ENCODE data around the gene GPR162. TPM values are rescaled to one million over a fixed set of nuclear protein-coding genes. Genes with fewer than 3 reads are reported as not detected.
"Not testable (repeated sequence)": the region's sequence is repeated elsewhere in the genome, so short reads cannot be mapped to it uniquely, and the experiment has no call there.

Gene GPR162
- total and polyA plus RNA-seq, 8 donors, result 9.0 to 15.7 (median 12.2) TPM

- Histone ChIP-seq H3K9me3 (no peaks in the 10 kb centered on the region), H3K27ac (no peak overlapping the region), H3K27me3 (no peaks in the 10 kb centered on the region), H3K36me3 (peaks cover 0 to 100% of the 10 kb centered on the region in 2 donors), H3K4me3 (no peak overlapping the region), H3K4me1 (no peaks in the 10 kb centered on the region)
- intact Hi-C loops (cut with DNase I), result no loop called here
- no peak for TF ChIP-seq CTCF (IDR thresholded peaks at IDR 0.05)
- ATAC-seq (no peak), DNase-seq (no peak)
Observed at GRCh38 chr12:6860116-6860515, 38.5 kb downstream of the GPR162 start.

- Histone ChIP-seq H3K27ac (no peak overlapping the region), H3K36me3 (peaks cover 0 to 100% of the 10 kb centered on the region in 2 donors), H3K27me3 (no peaks in the 10 kb centered on the region), H3K4me3 (no peak overlapping the region), H3K4me1 (no peaks in the 10 kb centered on the region), H3K9me3 (no peaks in the 10 kb centered on the region)
- TF ChIP-seq CTCF (IDR thresholded peaks at IDR 0.05), result no peak
- intact Hi-C loops (cut with DNase I), result no loop called here
- DNase-seq (no peak), ATAC-seq (no peak)
Observed at GRCh38 chr12:6860942-6861341, 39.3 kb downstream of the GPR162 start.

- Histone ChIP-seq H3K27me3 (no peaks in the 10 kb centered on the region), H3K36me3 (peaks cover 0 to 99% of the 10 kb centered on the region in 2 donors), H3K4me1 (peaks cover 0 to 1% of the 10 kb centered on the region in 2 donors), H3K9me3 (no peaks in the 10 kb centered on the region), H3K4me3 (no peak overlapping the region), H3K27ac (no peak overlapping the region)
- intact Hi-C loops (cut with DNase I), result no loop called here
- DNase-seq (no peak), ATAC-seq (no peak)
- no peak for TF ChIP-seq CTCF (IDR thresholded peaks at IDR 0.05)
Observed at GRCh38 chr12:6861391-6861790, 39.8 kb downstream of the GPR162 start.

GRCh38 chr12:6863033-6863432 lies 41.4 kb downstream of the GPR162 start:
- Histone ChIP-seq H3K4me1 (peaks cover 3 to 9% of the 10 kb centered on the region in 2 donors), H3K27ac (no peak overlapping the region), H3K36me3 (peaks cover 0 to 82% of the 10 kb centered on the region in 2 donors), H3K4me3 (no peak overlapping the region), H3K27me3 (no peaks in the 10 kb centered on the region), H3K9me3 (no peaks in the 10 kb centered on the region)
- ATAC-seq, result no peak
- intact Hi-C loops (cut with DNase I), result no loop called here
- no peak for TF ChIP-seq CTCF (IDR thresholded peaks at IDR 0.05)
- no peak for DNase-seq

GRCh38 chr12:6863586-6864321 lies 42.1 kb downstream of the GPR162 start:
- no peak for TF ChIP-seq CTCF (IDR thresholded peaks at IDR 0.05)
- Histone ChIP-seq H3K9me3 (no peaks in the 10 kb centered on the region), H3K4me3 (no peak overlapping the region), H3K27me3 (no peaks in the 10 kb centered on the region), H3K27ac (no peak overlapping the region), H3K36me3 (peaks cover 0 to 75% of the 10 kb centered on the region in 2 donors), H3K4me1 (peaks cover 8 to 14% of the 10 kb centered on the region in 2 donors)
- DNase-seq, result no peak
- intact Hi-C loops (cut with DNase I), result no loop called here
- no peak for ATAC-seq

GRCh38 chr12:6865307-6865706 lies 43.7 kb downstream of the GPR162 start:
- H3K4me3 ChIP-seq; ATAC-seq; H3K27ac ChIP-seq; H3K27me3 ChIP-seq; intact Hi-C loops (cut with DNase I); DNase-seq; H3K9me3 ChIP-seq: not testable (repeated sequence)
- Histone ChIP-seq H3K36me3 (peaks cover 0 to 69% of the 10 kb centered on the region in 2 donors), H3K4me1 (peaks cover 19 to 30% of the 10 kb centered on the region in 2 donors)

All from left lung (tissue), 10 donors.